Colonic mucosa (tissue), 4 donors: ENCODE data around the gene ST6GALNAC6. TPM values are rescaled to one million over a fixed set of nuclear protein-coding genes. Genes with fewer than 3 reads are reported as not detected.

ENCODE experiments used
- DNase-seq: peaks from one replicate; pipeline ENCODE4 v3.0.0-alpha.2; 2020
- H3K27ac ChIP-seq: fragments of 200-600 bp; one replicate; pipeline ENCODE4 v1.8.0; 2021
- H3K27me3 ChIP-seq: fragments of 200-600 bp; one replicate; pipeline ENCODE4 v1.8.0; 2021
- H3K36me3 ChIP-seq: fragments of 200-600 bp; one replicate; pipeline ENCODE4 v1.8.0; 2021
- H3K4me1 ChIP-seq: fragments of 200-600 bp; one replicate; pipeline ENCODE4 v1.8.0; 2021; ENCODE audit warnings: mild to moderate bottlenecking
- H3K4me3 ChIP-seq: fragments of 200-600 bp; one replicate; pipeline ENCODE4 v1.8.0; 2021
- H3K9ac ChIP-seq, 2 donors: one replicate each; pipeline ENCODE4 v1.7.0; 2013; ENCODE audit warnings: control low read depth in 2 of 2, low read depth in 2 of 2, low read length in 2 of 2
- H3K9me3 ChIP-seq: fragments of 200-600 bp; one replicate; pipeline ENCODE4 v1.8.0; 2021
- CTCF ChIP-seq: fragments of 200-600 bp; IDR thresholded peaks from one replicate; pipeline ENCODE4 v1.8.0; 2022; ENCODE audit warnings: antibody characterized with exemption, mild to moderate bottlenecking
- intact Hi-C: fragments of 100-400 bp; cut with DNase I; formaldehyde crosslinking; loops from one replicate; pipeline ENCODE4 v1.14.1; 2022
- total RNA-seq, 2 donors: library from RNA; stranded (reverse); fragmentation: NEBNext Ultra II Directional in 1 of 2; extraction: Animal tissue kit (Norgen Biotek cat#: 25700) in 1 of 2; gene quantifications; one replicate each; pipeline ENCODE4 v1.2.1, GENCODE V29; 2021
- donor health status: healthy.
- donor health status: DM: no; HTN: no; CAD: no.
- donor health status: DM: no; HTN: no; CAD: no.

Gene ST6GALNAC6
- total RNA-seq, 2 donors from 2014 or later: 251 to 279 TPM

- Histone ChIP-seq H3K9me3 (no peaks in the 10 kb centered on the region), H3K36me3 (peaks cover 14% of the 10 kb centered on the region), H3K4me3 (no peak overlapping the region), H3K27me3 (no peaks in the 10 kb centered on the region), H3K9ac (no peak overlapping the region), H3K27ac (no peak overlapping the region), H3K4me1 (peaks cover 5% of the 10 kb centered on the region)
- intact Hi-C loops: loop anchor here (2.0 kb wide), 1 partner anchor 93 kb away; no protein-coding TSS in a partner anchor
- no peak for DNase-seq
- no peak for TF ChIP-seq CTCF
Observed at GRCh38 chr9:127941062-127941960, 41.9 kb upstream of the ST6GALNAC6 start.

- H3K4me3 ChIP-seq: no peak overlapping the region
- no peak overlapping the region for H3K27ac ChIP-seq
- peaks cover 14% of the 10 kb centered on the region for H3K36me3 ChIP-seq
- no peak for TF ChIP-seq CTCF
- intact Hi-C loops: loop anchor here (2.0 kb wide), 1 partner anchor 94 kb away; no protein-coding TSS in a partner anchor
- no peaks in the 10 kb centered on the region for H3K27me3 ChIP-seq
- DNase-seq: no peak
- H3K9ac ChIP-seq: no peak overlapping the region
- H3K4me1 ChIP-seq: peaks cover 5% of the 10 kb centered on the region
- H3K9me3 ChIP-seq: no peaks in the 10 kb centered on the region
Observed at GRCh38 chr9:127940593-127940992, 41.2 kb upstream of the ST6GALNAC6 start.

GRCh38 chr9:127938298-127938690 is 38.9 kb upstream of the ST6GALNAC6 start:
- intact Hi-C loops: no loop called here
- Histone ChIP-seq H3K4me3 (peak overlapping the region; percentile 70), H3K9ac (peak overlapping the region; percentile 82 to 88), H3K4me1 (peaks cover 5% of the 10 kb centered on the region), H3K9me3 (no peaks in the 10 kb centered on the region), H3K27ac (peak overlapping the region; percentile 50), H3K36me3 (peaks cover 7% of the 10 kb centered on the region), H3K27me3 (no peaks in the 10 kb centered on the region)
- DNase-seq: no peak
- TF ChIP-seq CTCF: no peak

GRCh38 chr9:127937388-127938297 is 38.2 kb upstream of the ST6GALNAC6 start, which contains the start of gene DPM2:
DPM2 (minus strand) TSS chr9:127937854; CDS start chr9:127937820, 34 bp downstream.
- peak; percentile 84 for DNase-seq
- peak within 1 kb of the TSS; percentile 70 for H3K4me3 ChIP-seq
- intact Hi-C loops: no loop called here
- H3K9ac ChIP-seq: peak within 1 kb of the TSS; percentile 82 to 88
- no peaks in the 10 kb centered on the region for H3K27me3 ChIP-seq
- peaks cover 5% of the 10 kb centered on the region for H3K4me1 ChIP-seq
- no peaks in the 10 kb centered on the region for H3K9me3 ChIP-seq
- TF ChIP-seq CTCF: no peak
- H3K27ac ChIP-seq: peak within 1 kb of the TSS; percentile 50
- peaks cover 7% of the 10 kb centered on the region for H3K36me3 ChIP-seq

- Histone ChIP-seq H3K4me1 (peaks cover 5% of the 10 kb centered on the region), H3K27me3 (no peaks in the 10 kb centered on the region), H3K36me3 (peaks cover 2% of the 10 kb centered on the region), H3K9ac (peak overlapping the region; percentile 82 to 88), H3K4me3 (peak overlapping the region; percentile 70), H3K27ac (no peak overlapping the region), H3K9me3 (no peaks in the 10 kb centered on the region)
- no peak for TF ChIP-seq CTCF
- no peak for DNase-seq
- intact Hi-C loops: no loop called here
Observed at GRCh38 chr9:127937056-127937387, 37.6 kb upstream of the ST6GALNAC6 start.
